D721Med (cell line): Measurements from ENCODE around the gene ZP2.
"Not testable (repeated sequence)": the region's sequence is repeated elsewhere in the genome, so short reads cannot be mapped to it uniquely, and the experiment has no call there.

Source experiments
- DNase-seq: peaks from one replicate; pipeline ENCODE4 v3.0.0; 2011; ENCODE audit warnings: low spot score; ENCODE audit not compliant: insufficient read length
- FAIRE-seq: peaks from 2 replicates; lab custom pipeline; 2011; peaks lifted over from hg19 to GRCh38; lab: Jason Lieb, UNC
- TF ChIP-seq, protein P1 (sequence below): IDR thresholded peaks from 2 replicates; pipeline ENCODE4 v1.5.1; 2012; ENCODE audit warnings: mild to moderate bottlenecking, control low read depth; ENCODE audit not compliant: insufficient read depth; ENCODE audit errors: missing control alignments

ZP2 gene

DNA sequence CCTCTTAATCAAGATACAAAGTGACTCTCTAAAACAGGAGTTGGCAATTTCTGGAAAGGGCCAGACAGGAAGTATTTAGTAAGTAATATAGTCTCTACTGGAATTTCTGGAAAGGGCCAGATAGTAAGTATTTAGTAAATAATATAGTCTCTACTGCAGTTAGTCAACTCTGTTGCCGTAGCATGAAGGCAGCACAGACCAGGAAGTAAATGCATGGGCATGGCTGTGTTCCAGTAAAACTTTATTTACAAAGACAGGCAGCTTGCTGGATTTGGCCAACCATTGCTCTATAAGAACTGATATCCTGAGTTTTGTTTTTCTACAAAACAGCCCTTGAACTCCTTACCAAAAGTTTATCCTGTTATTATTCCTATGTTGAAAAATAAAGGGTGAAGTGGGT, 36.0 kb downstream of the ZP2 start:
- FAIRE-seq (no peak), DNase-seq (no peak)
- TF ChIP-seq, protein P1, sequence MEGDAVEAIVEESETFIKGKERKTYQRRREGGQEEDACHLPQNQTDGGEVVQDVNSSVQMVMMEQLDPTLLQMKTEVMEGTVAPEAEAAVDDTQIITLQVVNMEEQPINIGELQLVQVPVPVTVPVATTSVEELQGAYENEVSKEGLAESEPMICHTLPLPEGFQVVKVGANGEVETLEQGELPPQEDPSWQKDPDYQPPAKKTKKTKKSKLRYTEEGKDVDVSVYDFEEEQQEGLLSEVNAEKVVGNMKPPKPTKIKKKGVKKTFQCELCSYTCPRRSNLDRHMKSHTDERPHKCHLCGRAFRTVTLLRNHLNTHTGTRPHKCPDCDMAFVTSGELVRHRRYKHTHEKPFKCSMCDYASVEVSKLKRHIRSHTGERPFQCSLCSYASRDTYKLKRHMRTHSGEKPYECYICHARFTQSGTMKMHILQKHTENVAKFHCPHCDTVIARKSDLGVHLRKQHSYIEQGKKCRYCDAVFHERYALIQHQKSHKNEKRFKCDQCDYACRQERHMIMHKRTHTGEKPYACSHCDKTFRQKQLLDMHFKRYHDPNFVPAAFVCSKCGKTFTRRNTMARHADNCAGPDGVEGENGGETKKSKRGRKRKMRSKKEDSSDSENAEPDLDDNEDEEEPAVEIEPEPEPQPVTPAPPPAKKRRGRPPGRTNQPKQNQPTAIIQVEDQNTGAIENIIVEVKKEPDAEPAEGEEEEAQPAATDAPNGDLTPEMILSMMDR = no peak

DNA sequence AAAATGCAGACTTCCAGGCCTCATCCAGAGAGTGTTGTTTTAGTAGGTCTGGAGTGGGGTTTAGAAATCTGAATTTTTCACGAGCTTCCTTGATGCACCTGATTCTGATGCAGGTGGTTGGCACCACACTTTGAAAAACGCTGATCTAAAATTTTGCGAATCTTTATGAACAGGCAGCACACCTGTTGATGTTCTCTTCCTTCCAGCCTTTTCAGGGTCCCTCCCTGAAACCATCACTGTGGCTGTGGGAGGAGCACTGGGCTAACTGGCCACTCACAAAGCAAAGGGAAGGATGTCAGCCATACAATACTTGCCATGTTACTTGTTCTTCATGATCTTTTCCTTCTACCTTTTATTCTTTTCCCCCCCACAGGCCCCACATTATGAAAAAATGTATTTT, 38.7 kb downstream of the ZP2 start:
- no peak for DNase-seq
- FAIRE-seq = no peak
- TF ChIP-seq, protein P1 = no peak

DNA sequence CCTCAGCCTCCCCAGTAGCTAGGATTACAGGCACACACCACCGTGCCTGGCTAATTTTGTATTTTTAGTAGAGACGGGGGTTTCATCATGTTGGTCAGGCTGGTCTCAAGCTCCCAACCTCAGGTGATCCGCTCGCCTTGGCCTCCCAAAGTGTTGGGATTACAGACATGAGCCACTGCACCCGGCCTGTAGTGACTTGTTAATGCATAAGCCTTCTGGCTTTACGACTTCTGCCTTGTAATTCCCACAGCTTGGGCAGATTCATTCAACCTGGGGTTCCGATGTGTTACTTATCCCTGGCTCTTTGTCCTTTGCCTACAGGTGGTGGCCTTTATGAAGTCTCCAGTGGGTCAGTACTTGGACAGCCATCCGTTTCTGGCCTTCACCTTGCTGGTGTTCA, 41.3 kb downstream of the ZP2 start:
- DNase-seq, FAIRE-seq: not testable (repeated sequence)

DNA sequence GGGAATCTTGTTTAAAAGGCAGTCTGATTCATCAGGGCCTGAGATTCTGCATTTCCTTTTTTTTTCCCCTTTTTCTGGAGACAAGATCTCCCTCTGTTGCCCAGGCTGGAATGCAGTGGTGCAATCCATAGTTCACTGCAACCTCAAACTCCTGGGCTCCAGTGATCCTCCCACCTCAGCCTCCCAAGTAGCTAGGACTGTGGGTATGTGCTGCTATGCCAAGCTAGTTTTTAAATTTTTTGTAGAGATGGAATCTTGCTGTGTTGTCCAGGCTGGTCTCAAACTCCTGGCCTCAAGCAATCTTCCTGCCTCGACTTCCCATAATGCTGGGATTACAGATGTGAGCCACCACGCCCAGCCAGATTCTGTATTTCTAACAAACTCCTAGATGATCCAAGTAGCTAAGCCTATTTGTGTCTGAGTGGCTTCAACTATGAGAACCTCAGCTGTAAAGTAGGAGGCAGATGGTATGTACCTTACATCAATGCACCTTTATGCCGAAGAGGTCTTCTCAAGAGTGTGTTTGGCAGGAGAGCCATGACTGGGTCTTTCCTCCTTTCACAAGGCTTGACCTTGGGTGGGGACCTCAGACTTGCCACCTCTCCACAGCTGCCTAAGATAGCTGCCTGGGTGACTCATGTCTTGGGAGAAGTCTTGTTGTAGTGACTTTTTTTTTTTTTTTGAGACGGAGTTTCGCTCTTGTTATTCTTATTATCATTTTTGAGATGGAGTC, 42.0 kb downstream of the ZP2 start:
- TF ChIP-seq, protein P1 = no peak
- no peak for FAIRE-seq
- no peak for DNase-seq

DNA sequence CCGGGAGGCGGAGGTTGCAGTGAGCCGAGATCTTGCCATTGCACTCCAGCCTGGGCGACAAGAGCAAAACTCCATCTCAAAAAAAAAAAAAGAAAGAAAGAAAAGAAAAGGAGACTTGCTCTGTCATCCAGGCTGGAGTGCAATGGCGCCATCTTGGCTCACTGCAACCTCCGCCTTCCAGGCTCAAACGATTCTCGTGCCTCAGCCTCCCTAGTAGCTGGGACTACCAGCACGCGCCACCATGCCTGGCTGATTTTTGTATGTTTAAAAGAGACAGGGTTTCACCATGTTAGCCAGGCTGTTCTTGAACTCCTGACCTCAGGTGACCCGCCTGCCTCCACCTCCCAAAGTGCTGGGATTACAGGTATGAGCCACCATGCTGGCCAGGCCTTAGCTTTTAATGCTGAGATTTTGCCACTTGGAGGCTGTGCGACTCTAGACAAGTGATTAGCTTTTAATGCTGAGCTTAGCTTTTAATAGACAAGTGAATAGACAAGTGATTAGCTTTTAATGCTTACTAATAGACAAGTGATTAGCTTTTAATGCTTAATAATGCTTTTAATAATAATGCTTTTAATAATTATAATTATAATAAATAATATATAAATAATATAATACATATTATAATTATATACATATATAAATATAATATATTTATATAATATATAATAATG, 43.3 kb downstream of the ZP2 start:
- FAIRE-seq (no peak), DNase-seq (no peak)
- TF ChIP-seq, protein P1 = no peak

DNA sequence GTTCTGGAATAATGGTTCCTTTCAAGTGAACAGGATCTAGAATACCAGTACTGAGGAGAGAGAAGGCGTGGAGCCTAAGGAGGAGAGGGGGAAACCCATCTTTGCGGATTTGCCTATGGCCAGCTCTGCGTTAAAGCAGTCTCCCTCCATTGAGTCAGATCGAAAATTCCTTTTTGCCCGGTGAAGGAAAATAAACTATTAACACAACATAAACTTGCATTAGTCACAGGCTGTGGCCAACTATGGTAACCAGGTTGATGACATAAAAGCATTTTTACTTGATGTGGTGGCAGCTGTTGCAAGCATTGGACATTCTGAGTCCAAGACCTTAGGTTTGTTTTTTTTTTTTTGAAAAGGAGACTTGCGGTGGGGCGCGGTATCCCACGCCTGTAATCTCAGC, 44.0 kb downstream of the ZP2 start:
- DNase-seq (no peak), FAIRE-seq (no peak)
- TF ChIP-seq, protein P1 = no peak

DNA sequence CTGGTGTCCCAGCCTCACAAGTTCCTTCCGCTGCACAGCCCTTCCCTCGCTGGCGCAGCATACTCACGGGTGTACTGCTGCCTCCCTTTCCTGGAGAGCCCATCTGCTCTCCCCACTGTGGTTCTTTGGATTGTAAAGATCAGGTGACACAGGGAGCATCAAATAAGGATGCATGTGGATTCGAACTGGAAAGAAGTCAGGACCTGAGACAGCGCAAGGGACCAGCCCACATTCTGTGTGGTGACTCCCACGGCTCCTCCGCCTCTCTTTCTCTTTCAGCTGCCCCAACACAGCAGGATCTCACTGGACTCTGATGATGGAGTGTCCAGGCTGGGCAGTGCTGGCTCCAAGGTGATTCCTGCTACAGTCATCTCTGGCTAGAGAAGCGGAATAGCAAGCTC, 44.8 kb downstream of the ZP2 start:
- TF ChIP-seq, protein P1 = no peak
- DNase-seq = no peak
- FAIRE-seq = no peak
